ENCODE results near the gene FAM20B. TPM values are rescaled to one million over a fixed set of nuclear protein-coding genes. Genes with fewer than 3 reads are reported as not detected.

Gene FAM20B
- total RNA-seq (2016; rRNA removed; fragmentation: Illumina TruSeq; extraction: Trizol) = 26.9 and 34.3 TPM in 2 replicates
- 17.9 and 21.4 TPM in 2 replicates for total RNA-seq (2016; cell fraction: cytosol; rRNA removed; fragmentation: Illumina TruSeq; extraction: Trizol; ENCODE audit: low read depth)
- 29.6 and 30.0 TPM in 2 replicates for total RNA-seq (2016; cell fraction: insoluble cytoplasmic fraction; rRNA removed; fragmentation: Illumina TruSeq; extraction: Trizol)
- 27.6 and 35.5 TPM in 2 replicates for total RNA-seq (2016; cell fraction: membrane; rRNA removed; fragmentation: Illumina TruSeq; extraction: Trizol)
- total RNA-seq (2016; cell fraction: nucleus; rRNA removed; fragmentation: Illumina TruSeq; extraction: Trizol) = 19.6 and 20.8 TPM in 2 replicates
- 13.4 and 13.8 TPM in 2 replicates for polyA plus RNA-seq (2011; rRNA removed)
- 10.4 and 13.6 TPM in 2 replicates for polyA plus RNA-seq (2011; cell fraction: cytosol; rRNA removed)
- 4.9 and 6.1 TPM in 2 replicates for polyA plus RNA-seq (2011; cell fraction: nucleus; rRNA removed)
- polyA plus RNA-seq (2012) = 15.3 and 18.2 TPM in 2 replicates
- polyA plus RNA-seq (2016; cell fraction: cytosol; fragmentation: Illumina TruSeq; extraction: Trizol; ENCODE audit: low read depth) = 4.5 and 5.0 TPM in 2 replicates
- 22.3 and 22.7 TPM in 2 replicates for polyA plus RNA-seq (2016; cell fraction: insoluble cytoplasmic fraction; fragmentation: Illumina TruSeq; extraction: Trizol; ENCODE audit: low read depth)
- 15.3 and 16.4 TPM in 2 replicates for polyA plus RNA-seq (2016; cell fraction: membrane; fragmentation: Illumina TruSeq; extraction: Trizol; ENCODE audit: low read depth)
- polyA plus RNA-seq (2016; cell fraction: nucleus; fragmentation: Illumina TruSeq; extraction: Trizol; ENCODE audit: insufficient read depth, low read depth) = 19.1 and 20.1 TPM in 2 replicates
- 35.0 and 64.9 TPM in 2 replicates for polyA minus RNA-seq (2011; rRNA and poly(A)+ RNA removed; ENCODE audit: low replicate concordance)
- 19.3 and 22.5 TPM in 2 replicates for polyA minus RNA-seq (2011; cell fraction: cytosol; rRNA and poly(A)+ RNA removed)
- polyA minus RNA-seq (2011; cell fraction: nucleus; rRNA and poly(A)+ RNA removed) = 13.1 and 15.4 TPM in 2 replicates
- Bru-seq, nascent RNA = percentile 79 among the genes with signal in this experiment
- BruChase-seq, experiment 1, labeled RNA remaining after a 6-hour chase = percentile 85 among the genes with signal in this experiment
- BruChase-seq, experiment 2, labeled RNA remaining after a 2-hour chase = percentile 77 among the genes with signal in this experiment
- long read RNA-seq, experiment 1, partial matches to known transcripts = 0 of 3 reads
- long read RNA-seq, experiment 1, other reads (novel, unspliced or antisense) = 3 of 3 reads
- long read RNA-seq, experiment 2, full-length matches to known transcripts = 1 of 45 reads
- long read RNA-seq, experiment 2, partial matches to known transcripts = 2 of 45 reads
- long read RNA-seq, experiment 2, other reads (novel, unspliced or antisense) = 42 of 45 reads

- peaks cover 39% of the 10 kb centered on the region for H3K79me2 ChIP-seq (ENCODE audit: insufficient read depth, low read length)
- peak within 1 kb of the TSS; percentile 89 for H2AFZ ChIP-seq (ENCODE audit: low read length)
- peak; percentile 84 for DNase-seq (ENCODE audit: low spot score)
- ChIA-PET POLR2A (no interaction called here), CTCF (ENCODE audit: low intra/inter-chr PET ratio, low total read pairs) (no interaction called here)
- peak; percentile 88 for ATAC-seq
- no peak for FAIRE-seq
- BruUV-seq (replicated peaks) = no TSS peak
- H3K9me3 ChIP-seq (ENCODE audit: low read length) = no peaks in the 10 kb centered on the region
- H3K9ac ChIP-seq (ENCODE audit: insufficient read depth, low read depth, low read length) = peak within 1 kb of the TSS; percentile 97
- H3K4me1 ChIP-seq (ENCODE audit: insufficient read depth, low read length) = peaks cover 53% of the 10 kb centered on the region
- H3K27me3 ChIP-seq (ENCODE audit: control insufficient read depth in 1 of 2, insufficient read depth in 2 of 2, low read length in 2 of 2) = no peaks in the 10 kb centered on the region
- 26% methylated on average over 30 of the region's 58 CpGs for WGBS (ENCODE audit: low lambda C conversion rate)
- H3K36me3 ChIP-seq (replicated peaks in 1 of 2; ENCODE audit: control insufficient read depth in 1 of 2, insufficient read depth in 2 of 2, low read length in 2 of 2) = no peaks in the 10 kb centered on the region
- H3K4me2 ChIP-seq (ENCODE audit: low read depth, low read length) = peak within 1 kb of the TSS; percentile 88
- H3K4me3 ChIP-seq (replicated peaks in 1 of 3; ENCODE audit: insufficient read depth in 1 of 3, low read depth in 2 of 3, low read length in 3 of 3) = peak within 1 kb of the TSS; percentile 77 to 86 (median 86)
- H3K27ac ChIP-seq (ENCODE audit: extremely low read length, insufficient read depth, low read length) = peak within 1 kb of the TSS; percentile 97
- intact Hi-C loops (cut with micrococcal nuclease; ENCODE audit: unreplicated experiment) = no loop called here
- H4K20me1 ChIP-seq (ENCODE audit: insufficient read depth, low read length) = no peaks in the 10 kb centered on the region
- in situ Hi-C loops (cut with HindIII; ENCODE audit: extremely low pct_ligation_motif_present, low pct_unique_long_range_greater_than_20kb) = no loop called here
- TF ChIP-seq ZC3H13 (CRISPR knock-in tag; IDR thresholded peaks at IDR 0.05) (0 out of 2 replicates have a peak, but pooled peaks have one; percentile 5), MXI1 (IDR thresholded peaks at IDR 0.05; ENCODE audit: borderline replicate concordance, low read depth, low read length) (peak; percentile 1; the same call in 1 of the 3 replicates), ZNF652 (CRISPR knock-in tag; IDR thresholded peaks at IDR 0.05; ENCODE audit: borderline replicate concordance, low read depth) (peak; percentile 98), SAP130 (CRISPR knock-in tag; IDR thresholded peaks at IDR 0.05; ENCODE audit: low read depth) (0 out of 2 replicates have a peak, but pooled peaks have one; percentile 6), SOX5 (CRISPR knock-in tag; IDR thresholded peaks at IDR 0.05; ENCODE audit: borderline replicate concordance) (peak; percentile 21; the same call in 1 of the 2 replicates), ZNF557 (CRISPR knock-in tag; IDR thresholded peaks at IDR 0.05) (peak; percentile 64; the same call in 1 of the 2 replicates), ZNF160 (CRISPR knock-in tag; IDR thresholded peaks at IDR 0.05) (peak; percentile 8; the same call in 1 of the 2 replicates), ZNF350 (CRISPR knock-in tag; IDR thresholded peaks at IDR 0.05; ENCODE audit: borderline replicate concordance, low read depth) (0 out of 2 replicates have a peak, but pooled peaks have one; percentile 44), PHF21A (CRISPR knock-in tag; IDR thresholded peaks at IDR 0.05) (peak; percentile 31), KLF6 (CRISPR knock-in tag; IDR thresholded peaks at IDR 0.05) (0 out of 2 replicates have a peak, but pooled peaks have one; percentile 24), ZFP36L1 (CRISPR knock-in tag; IDR thresholded peaks at IDR 0.05) (no peak), ZBTB7B (CRISPR knock-in tag; IDR thresholded peaks at IDR 0.05) (0 out of 2 replicates have a peak, but pooled peaks have one; percentile 20), ZMAT3 (CRISPR knock-in tag; conservative IDR thresholded peaks at IDR 0.05) (peak; percentile 31; the same call in 1 of the 2 replicates), TAF15 (IDR thresholded peaks at IDR 0.05; ENCODE audit: low read depth, low read length, poor library complexity, severe bottlenecking) (peak; percentile 79), NPAS2 (CRISPR knock-in tag; IDR thresholded peaks at IDR 0.05; ENCODE audit: borderline replicate concordance) (no peak), RAD21 (CRISPR knock-in tag; IDR thresholded peaks at IDR 0.05) (peak; percentile 31; the same call in 1 of the 2 replicates), ZBTB38 (CRISPR knock-in tag; IDR thresholded peaks at IDR 0.05) (peak; percentile 70), ZBTB44 (CRISPR knock-in tag; IDR thresholded peaks at IDR 0.05) (no peak)
Observed at GRCh38 chr1:179025125-179025974, at the start of gene FAM20B. Gene FAM20B (plus strand): TSS chr1:179025894. CDS start chr1:179043848, 17,954 bp downstream.
